HEK293 (cell line): ENCODE results near the gene RPL11.

Experiments
- BCL11A ChIP-seq: fragments of 450-650 bp; formaldehyde crosslinking; IDR thresholded peaks from 2 replicates; pipeline ENCODE4 v1.5.1; 2016; ENCODE audit warnings: low read depth, missing biosample characterization, missing genetic modification characterization
- EGR2 ChIP-seq: fragments of 450-650 bp; formaldehyde crosslinking; IDR thresholded peaks from 2 replicates; pipeline ENCODE4 v1.5.1; 2016; ENCODE audit warnings: low read depth, missing biosample characterization, missing genetic modification characterization
- GLI4 ChIP-seq: fragments of 450-650 bp; formaldehyde crosslinking; IDR thresholded peaks from 2 replicates; pipeline ENCODE4 v1.5.1; 2016; ENCODE audit warnings: missing biosample characterization, missing genetic modification characterization
- KLF8 ChIP-seq: fragments of 450-650 bp; formaldehyde crosslinking; IDR thresholded peaks from 2 replicates; pipeline ENCODE4 v1.5.1; 2016; ENCODE audit warnings: missing biosample characterization, missing genetic modification characterization
- SP3 ChIP-seq: fragments of 450-650 bp; formaldehyde crosslinking; IDR thresholded peaks from 2 replicates; pipeline ENCODE4 v1.5.1; 2016; ENCODE audit warnings: missing biosample characterization, missing genetic modification characterization
- WT1 ChIP-seq: fragments of 450-650 bp; formaldehyde crosslinking; IDR thresholded peaks from 2 replicates; pipeline ENCODE4 v1.5.1; 2016; ENCODE audit warnings: missing biosample characterization, missing genetic modification characterization
- YY1 ChIP-seq: fragments of 450-650 bp; formaldehyde crosslinking; IDR thresholded peaks from 2 replicates; pipeline ENCODE4 v1.5.1; 2018; ENCODE audit warnings: missing biosample characterization, missing genetic modification characterization
- ZBTB49 ChIP-seq: fragments of 450-650 bp; formaldehyde crosslinking; IDR thresholded peaks from 2 replicates; pipeline ENCODE4 v1.5.1; 2016; ENCODE audit warnings: missing biosample characterization, missing genetic modification characterization, low read depth
- ZBTB8A ChIP-seq: fragments of 450-650 bp; formaldehyde crosslinking; IDR thresholded peaks from 2 replicates; pipeline ENCODE4 v1.5.1; 2016; ENCODE audit warnings: missing biosample characterization, missing genetic modification characterization
- ZFP41 ChIP-seq: fragments of 450-650 bp; formaldehyde crosslinking; IDR thresholded peaks from 2 replicates; pipeline ENCODE4 v1.5.1; 2016; ENCODE audit warnings: missing biosample characterization, missing genetic modification characterization, borderline replicate concordance
- ZNF175 ChIP-seq: fragments of 450-650 bp; formaldehyde crosslinking; IDR thresholded peaks from 2 replicates; pipeline ENCODE4 v1.5.1; 2016; ENCODE audit warnings: missing biosample characterization, missing genetic modification characterization
- ZNF221 ChIP-seq: fragments of 450-650 bp; formaldehyde crosslinking; IDR thresholded peaks from 2 replicates; pipeline ENCODE4 v1.5.1; 2017; ENCODE audit warnings: missing biosample characterization, missing genetic modification characterization, borderline replicate concordance
- ZNF24 ChIP-seq: fragments of 450-650 bp; formaldehyde crosslinking; IDR thresholded peaks from 2 replicates; pipeline ENCODE4 v1.5.1; 2016; ENCODE audit warnings: missing biosample characterization, missing genetic modification characterization
- ZNF280C ChIP-seq: fragments of 450-650 bp; formaldehyde crosslinking; IDR thresholded peaks from 2 replicates; pipeline ENCODE4 v1.5.1; 2016; ENCODE audit warnings: missing biosample characterization, missing genetic modification characterization
- ZNF311 ChIP-seq: fragments of 450-650 bp; formaldehyde crosslinking; IDR thresholded peaks from 2 replicates; pipeline ENCODE4 v1.5.1; 2017; ENCODE audit warnings: missing biosample characterization, missing genetic modification characterization, borderline replicate concordance
- ZNF391 ChIP-seq: fragments of 450-650 bp; formaldehyde crosslinking; IDR thresholded peaks from 2 replicates; pipeline ENCODE4 v1.5.1; 2016; ENCODE audit warnings: low read depth, missing biosample characterization, missing genetic modification characterization, borderline replicate concordance
- ZNF394 ChIP-seq: fragments of 450-650 bp; formaldehyde crosslinking; IDR thresholded peaks from 2 replicates; pipeline ENCODE4 v1.5.1; 2016; ENCODE audit warnings: missing biosample characterization, missing genetic modification characterization, mild to moderate bottlenecking, moderate library complexity, borderline replicate concordance
- ZNF404 ChIP-seq: fragments of 450-650 bp; formaldehyde crosslinking; IDR thresholded peaks from 2 replicates; pipeline ENCODE4 v1.5.1; 2017; ENCODE audit warnings: missing biosample characterization, missing genetic modification characterization
- ZNF433 ChIP-seq: fragments of 450-650 bp; formaldehyde crosslinking; IDR thresholded peaks from 2 replicates; pipeline ENCODE4 v1.5.1; 2016; ENCODE audit warnings: missing biosample characterization, missing genetic modification characterization, low read depth
- ZNF48 ChIP-seq: fragments of 450-650 bp; formaldehyde crosslinking; IDR thresholded peaks from 2 replicates; pipeline ENCODE4 v1.5.1; 2016; ENCODE audit warnings: missing biosample characterization, missing genetic modification characterization
- ZNF510 ChIP-seq: fragments of 450-650 bp; formaldehyde crosslinking; IDR thresholded peaks from 2 replicates; pipeline ENCODE4 v1.5.1; 2018; ENCODE audit warnings: mild to moderate bottlenecking, missing genetic modification characterization, missing biosample characterization; ENCODE audit not compliant: insufficient replicate concordance
- ZNF530 ChIP-seq: fragments of 450-650 bp; formaldehyde crosslinking; IDR thresholded peaks from 2 replicates; pipeline ENCODE4 v1.5.1; 2016; ENCODE audit warnings: low read depth, missing biosample characterization, missing genetic modification characterization
- ZNF548 ChIP-seq: fragments of 450-650 bp; formaldehyde crosslinking; IDR thresholded peaks from 2 replicates; pipeline ENCODE4 v1.5.1; 2016; ENCODE audit warnings: missing biosample characterization, missing genetic modification characterization
- ZNF560 ChIP-seq: fragments of 450-650 bp; formaldehyde crosslinking; IDR thresholded peaks from 2 replicates; pipeline ENCODE4 v1.5.1; 2017; ENCODE audit warnings: missing biosample characterization, missing genetic modification characterization, borderline replicate concordance
- ZNF561 ChIP-seq: fragments of 450-650 bp; IDR thresholded peaks from 2 replicates; pipeline ENCODE4 v1.5.1; 2018; ENCODE audit warnings: missing biosample characterization, missing genetic modification characterization, borderline replicate concordance
- ZNF654 ChIP-seq: fragments of 450-650 bp; formaldehyde crosslinking; IDR thresholded peaks from 2 replicates; pipeline ENCODE4 v1.5.1; 2016; ENCODE audit warnings: low read depth, missing biosample characterization, missing genetic modification characterization
- ZNF701 ChIP-seq: fragments of 450-650 bp; formaldehyde crosslinking; IDR thresholded peaks from 2 replicates; pipeline ENCODE4 v1.5.1; 2016; ENCODE audit warnings: missing biosample characterization, missing genetic modification characterization
- ZNF704 ChIP-seq: fragments of 450-650 bp; formaldehyde crosslinking; IDR thresholded peaks from 2 replicates; pipeline ENCODE4 v1.5.1; 2016; ENCODE audit warnings: missing biosample characterization, missing genetic modification characterization
- ZNF791 ChIP-seq: fragments of 450-650 bp; formaldehyde crosslinking; IDR thresholded peaks from 2 replicates; pipeline ENCODE4 v1.5.1; 2016; ENCODE audit warnings: missing biosample characterization, missing genetic modification characterization
- ZNF792 ChIP-seq: fragments of 450-650 bp; formaldehyde crosslinking; IDR thresholded peaks from 2 replicates; pipeline ENCODE4 v1.5.1; 2016; ENCODE audit warnings: missing biosample characterization, missing genetic modification characterization
- ZNF830 ChIP-seq: fragments of 450-650 bp; IDR thresholded peaks from 2 replicates; pipeline ENCODE4 v1.5.0; 2018; ENCODE audit warnings: missing biosample characterization, missing genetic modification characterization, low read depth, mild to moderate bottlenecking, moderate library complexity
- ZXDB ChIP-seq: fragments of 450-650 bp; formaldehyde crosslinking; IDR thresholded peaks from 2 replicates; pipeline ENCODE4 v1.5.1; 2016; ENCODE audit warnings: missing biosample characterization, missing genetic modification characterization
- TF ChIP-seq, protein P1 (sequence below): fragments of 450-650 bp; formaldehyde crosslinking; IDR thresholded peaks from 2 replicates; pipeline ENCODE4 v1.5.1; 2016; ENCODE audit warnings: missing biosample characterization, missing genetic modification characterization

The RPL11 gene

GRCh38 chr1:23691499-23692307 is at the start of gene RPL11 (continued):
- no peak for TF ChIP-seq ZBTB49
- TF ChIP-seq ZNF311 (tag by site-specific recombination): no peak
- TF ChIP-seq KLF8: peak; percentile 60
- TF ChIP-seq ZNF404: no peak
- no peak for TF ChIP-seq ZNF792 (tag by site-specific recombination)
- TF ChIP-seq ZNF391: no peak; the same call in 1 of the 2 replicates
- TF ChIP-seq ZNF48 (tag by site-specific recombination): no peak
- TF ChIP-seq BCL11A (tag by site-specific recombination): no peak
- peak; percentile 74 for TF ChIP-seq SP3
- no peak for TF ChIP-seq ZNF280C (tag by site-specific recombination)
- TF ChIP-seq ZNF701 (tag by site-specific recombination): no peak
- no peak for TF ChIP-seq ZFP41 (tag by site-specific recombination)
- TF ChIP-seq ZNF548 (tag by site-specific recombination): no peak
- no peak for TF ChIP-seq ZNF560
- TF ChIP-seq WT1 (tag by site-specific recombination): no peak
- TF ChIP-seq ZNF433 (tag by site-specific recombination): no peak
- peak; percentile 95 for TF ChIP-seq YY1
- TF ChIP-seq ZNF791: no peak
- no peak; the same call in 1 of the 2 replicates for TF ChIP-seq ZNF561 (tag by site-specific recombination)
- no peak for TF ChIP-seq ZNF510 (tag by site-specific recombination)
- peak; percentile 92 for TF ChIP-seq ZNF394
- TF ChIP-seq ZNF530 (tag by site-specific recombination): no peak
- TF ChIP-seq GLI4 (tag by site-specific recombination): 0 out of 2 replicates have a peak, but pooled peaks have one; percentile 31
- TF ChIP-seq ZNF704 (tag by site-specific recombination): no peak
- TF ChIP-seq, protein P1, sequence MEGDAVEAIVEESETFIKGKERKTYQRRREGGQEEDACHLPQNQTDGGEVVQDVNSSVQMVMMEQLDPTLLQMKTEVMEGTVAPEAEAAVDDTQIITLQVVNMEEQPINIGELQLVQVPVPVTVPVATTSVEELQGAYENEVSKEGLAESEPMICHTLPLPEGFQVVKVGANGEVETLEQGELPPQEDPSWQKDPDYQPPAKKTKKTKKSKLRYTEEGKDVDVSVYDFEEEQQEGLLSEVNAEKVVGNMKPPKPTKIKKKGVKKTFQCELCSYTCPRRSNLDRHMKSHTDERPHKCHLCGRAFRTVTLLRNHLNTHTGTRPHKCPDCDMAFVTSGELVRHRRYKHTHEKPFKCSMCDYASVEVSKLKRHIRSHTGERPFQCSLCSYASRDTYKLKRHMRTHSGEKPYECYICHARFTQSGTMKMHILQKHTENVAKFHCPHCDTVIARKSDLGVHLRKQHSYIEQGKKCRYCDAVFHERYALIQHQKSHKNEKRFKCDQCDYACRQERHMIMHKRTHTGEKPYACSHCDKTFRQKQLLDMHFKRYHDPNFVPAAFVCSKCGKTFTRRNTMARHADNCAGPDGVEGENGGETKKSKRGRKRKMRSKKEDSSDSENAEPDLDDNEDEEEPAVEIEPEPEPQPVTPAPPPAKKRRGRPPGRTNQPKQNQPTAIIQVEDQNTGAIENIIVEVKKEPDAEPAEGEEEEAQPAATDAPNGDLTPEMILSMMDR (tag by site-specific recombination): peak; percentile 51
- peak; percentile 89 for TF ChIP-seq ZXDB (tag by site-specific recombination)
- TF ChIP-seq ZNF221: no peak
- no peak for TF ChIP-seq EGR2 (tag by site-specific recombination)
- no peak for TF ChIP-seq ZNF24 (tag by site-specific recombination)
- TF ChIP-seq ZBTB8A (tag by site-specific recombination): peak; percentile 43
- no peak for TF ChIP-seq ZNF830
- no peak for TF ChIP-seq ZNF654 (tag by site-specific recombination)
- TF ChIP-seq ZNF175 (tag by site-specific recombination): no peak
